Measurements from ENCODE around the gene SDK1. TPM values are rescaled to one million over a fixed set of nuclear protein-coding genes. Genes with fewer than 3 reads are reported as not detected.

Gene SDK1
- total RNA-seq, 1 experiment from 2014 or later = 9.3 TPM

DNA sequence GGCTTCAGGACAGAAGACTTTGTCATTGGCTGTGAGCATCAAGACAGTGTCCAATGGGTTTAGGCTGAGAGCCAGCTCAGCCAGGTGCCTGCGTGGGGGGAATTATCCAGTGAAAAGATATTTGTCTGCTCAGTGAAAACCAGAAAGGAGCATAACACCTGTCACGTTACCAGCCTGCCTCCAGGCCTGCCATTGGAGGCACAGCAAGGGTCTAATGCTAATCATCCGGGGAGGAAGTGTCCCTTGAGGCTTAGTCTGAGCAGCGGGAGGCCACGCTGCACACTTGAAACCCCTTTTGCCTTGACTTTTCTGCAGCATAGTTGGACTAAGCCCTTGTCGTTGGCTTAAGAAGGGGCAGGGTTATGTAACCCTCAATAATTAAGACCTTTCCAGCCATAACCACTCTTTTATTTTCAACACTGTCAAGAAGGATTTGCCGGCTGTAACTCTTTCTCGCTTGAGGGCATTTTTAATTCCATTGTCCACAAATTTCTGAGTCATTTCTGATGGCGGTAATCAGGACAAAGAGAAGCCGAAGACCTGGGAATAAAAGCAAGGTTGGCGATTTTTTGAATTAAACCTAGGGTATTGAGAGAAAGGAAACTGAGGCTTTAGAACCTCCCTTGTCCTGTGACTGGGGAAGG is 741.5 kb downstream of the SDK1 start:
- ChIA-PET POLR2A (no interaction called here), CTCF (interaction anchor here (1.0 kb wide), 1 partner anchor 21 kb away, joined by 3 read pairs; no protein-coding TSS in a partner anchor)
- Mint-ChIP-seq H3K4me3 (no peak overlapping the region), H3K36me3 (no peaks in the 10 kb centered on the region), H3K4me1 (peaks cover 70% of the 10 kb centered on the region), H3K27ac (peak overlapping the region; percentile 96), H3K9me3 (no peaks in the 10 kb centered on the region), H3K27me3 (ENCODE audit: low read depth) (no peaks in the 10 kb centered on the region)
- ATAC-seq (no peak), DNase-seq (ENCODE audit: low spot score) (peak; percentile 22)
- TF ChIP-seq ZNF423 (CRISPR knock-in tag; IDR thresholded peaks at IDR 0.05) (peak; percentile 59; the same call in 1 of the 2 replicates), GABPB1 (CRISPR knock-in tag; IDR thresholded peaks at IDR 0.05) (no peak), JUN (CRISPR knock-in tag; IDR thresholded peaks at IDR 0.05) (no peak), FOXK1 (CRISPR knock-in tag; IDR thresholded peaks at IDR 0.05) (no peak)
- TF ChIP-seq, protein P1, sequence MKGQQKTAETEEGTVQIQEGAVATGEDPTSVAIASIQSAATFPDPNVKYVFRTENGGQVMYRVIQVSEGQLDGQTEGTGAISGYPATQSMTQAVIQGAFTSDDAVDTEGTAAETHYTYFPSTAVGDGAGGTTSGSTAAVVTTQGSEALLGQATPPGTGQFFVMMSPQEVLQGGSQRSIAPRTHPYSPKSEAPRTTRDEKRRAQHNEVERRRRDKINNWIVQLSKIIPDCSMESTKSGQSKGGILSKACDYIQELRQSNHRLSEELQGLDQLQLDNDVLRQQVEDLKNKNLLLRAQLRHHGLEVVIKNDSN (CRISPR knock-in tag; IDR thresholded peaks at IDR 0.05) = no peak

DNA sequence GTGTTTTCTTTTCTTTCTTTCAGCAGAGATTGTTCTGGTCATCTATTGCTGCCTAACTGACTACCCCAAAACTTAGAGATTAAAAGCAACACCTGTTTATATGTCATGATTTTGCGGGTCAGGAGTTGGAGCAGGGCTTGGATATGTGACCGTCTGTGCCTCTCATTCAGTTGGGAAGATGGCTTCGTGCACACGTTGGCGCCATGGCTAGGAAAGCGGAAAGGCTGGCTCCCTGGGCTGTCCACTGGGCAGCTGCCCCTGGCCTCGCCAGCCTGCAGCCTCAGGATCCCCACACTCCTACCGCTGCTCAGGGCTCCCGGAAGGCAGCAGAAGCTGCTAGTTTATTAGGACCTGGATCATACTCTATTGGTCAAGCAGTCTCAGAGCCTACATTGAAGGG is 742.9 kb downstream of the SDK1 start:
- Mint-ChIP-seq H3K27ac (peak overlapping the region; percentile 43), H3K36me3 (no peaks in the 10 kb centered on the region), H3K4me1 (peaks cover 64% of the 10 kb centered on the region), H3K9me3 (no peaks in the 10 kb centered on the region), H3K4me3 (no peak overlapping the region), H3K27me3 (ENCODE audit: low read depth) (no peaks in the 10 kb centered on the region)
- CTCF ChIA-PET = no interaction called here
- DNase-seq (ENCODE audit: low spot score) = no peak
- no peak for ATAC-seq
- POLR2A ChIA-PET = no interaction called here
- TF ChIP-seq FOXP1 (CRISPR knock-in tag; IDR thresholded peaks at IDR 0.05; ENCODE audit: borderline replicate concordance) (no peak), CDX4 (CRISPR knock-in tag; IDR thresholded peaks at IDR 0.05; ENCODE audit: borderline replicate concordance) (no peak), NR2C2 (CRISPR knock-in tag; IDR thresholded peaks at IDR 0.05) (no peak), JUN (CRISPR knock-in tag; IDR thresholded peaks at IDR 0.05) (no peak), GTF2I (CRISPR knock-in tag; conservative IDR thresholded peaks at IDR 0.05) (no peak), TEAD1 (CRISPR knock-in tag; IDR thresholded peaks at IDR 0.05) (no peak), NFYB (CRISPR knock-in tag; conservative IDR thresholded peaks at IDR 0.05; ENCODE audit: low read depth) (no peak), CBFB (CRISPR knock-in tag; IDR thresholded peaks at IDR 0.05; ENCODE audit: low read depth) (no peak), ESRRA (CRISPR knock-in tag; IDR thresholded peaks at IDR 0.05; ENCODE audit: borderline replicate concordance) (no peak), JAZF1 (CRISPR knock-in tag; IDR thresholded peaks at IDR 0.05) (no peak), PRRX2 (CRISPR knock-in tag; IDR thresholded peaks at IDR 0.05) (no peak), FOXK1 (CRISPR knock-in tag; IDR thresholded peaks at IDR 0.05) (no peak), ZNF219 (CRISPR knock-in tag; IDR thresholded peaks at IDR 0.05; ENCODE audit: borderline replicate concordance) (no peak), KAT7 (CRISPR knock-in tag; IDR thresholded peaks at IDR 0.05; ENCODE audit: borderline replicate concordance) (no peak), ATF1 (CRISPR knock-in tag; IDR thresholded peaks at IDR 0.05) (no peak), ERG (CRISPR knock-in tag; IDR thresholded peaks at IDR 0.05) (no peak)
- TF ChIP-seq, protein P2, sequence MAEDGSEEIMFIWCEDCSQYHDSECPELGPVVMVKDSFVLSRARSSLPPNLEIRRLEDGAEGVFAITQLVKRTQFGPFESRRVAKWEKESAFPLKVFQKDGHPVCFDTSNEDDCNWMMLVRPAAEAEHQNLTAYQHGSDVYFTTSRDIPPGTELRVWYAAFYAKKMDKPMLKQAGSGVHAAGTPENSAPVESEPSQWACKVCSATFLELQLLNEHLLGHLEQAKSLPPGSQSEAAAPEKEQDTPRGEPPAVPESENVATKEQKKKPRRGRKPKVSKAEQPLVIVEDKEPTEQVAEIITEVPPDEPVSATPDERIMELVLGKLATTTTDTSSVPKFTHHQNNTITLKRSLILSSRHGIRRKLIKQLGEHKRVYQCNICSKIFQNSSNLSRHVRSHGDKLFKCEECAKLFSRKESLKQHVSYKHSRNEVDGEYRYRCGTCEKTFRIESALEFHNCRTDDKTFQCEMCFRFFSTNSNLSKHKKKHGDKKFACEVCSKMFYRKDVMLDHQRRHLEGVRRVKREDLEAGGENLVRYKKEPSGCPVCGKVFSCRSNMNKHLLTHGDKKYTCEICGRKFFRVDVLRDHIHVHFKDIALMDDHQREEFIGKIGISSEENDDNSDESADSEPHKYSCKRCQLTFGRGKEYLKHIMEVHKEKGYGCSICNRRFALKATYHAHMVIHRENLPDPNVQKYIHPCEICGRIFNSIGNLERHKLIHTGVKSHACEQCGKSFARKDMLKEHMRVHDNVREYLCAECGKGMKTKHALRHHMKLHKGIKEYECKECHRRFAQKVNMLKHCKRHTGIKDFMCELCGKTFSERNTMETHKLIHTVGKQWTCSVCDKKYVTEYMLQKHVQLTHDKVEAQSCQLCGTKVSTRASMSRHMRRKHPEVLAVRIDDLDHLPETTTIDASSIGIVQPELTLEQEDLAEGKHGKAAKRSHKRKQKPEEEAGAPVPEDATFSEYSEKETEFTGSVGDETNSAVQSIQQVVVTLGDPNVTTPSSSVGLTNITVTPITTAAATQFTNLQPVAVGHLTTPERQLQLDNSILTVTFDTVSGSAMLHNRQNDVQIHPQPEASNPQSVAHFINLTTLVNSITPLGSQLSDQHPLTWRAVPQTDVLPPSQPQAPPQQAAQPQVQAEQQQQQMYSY (CRISPR knock-in tag; IDR thresholded peaks at IDR 0.05) = no peak
- TF ChIP-seq, protein P3, sequence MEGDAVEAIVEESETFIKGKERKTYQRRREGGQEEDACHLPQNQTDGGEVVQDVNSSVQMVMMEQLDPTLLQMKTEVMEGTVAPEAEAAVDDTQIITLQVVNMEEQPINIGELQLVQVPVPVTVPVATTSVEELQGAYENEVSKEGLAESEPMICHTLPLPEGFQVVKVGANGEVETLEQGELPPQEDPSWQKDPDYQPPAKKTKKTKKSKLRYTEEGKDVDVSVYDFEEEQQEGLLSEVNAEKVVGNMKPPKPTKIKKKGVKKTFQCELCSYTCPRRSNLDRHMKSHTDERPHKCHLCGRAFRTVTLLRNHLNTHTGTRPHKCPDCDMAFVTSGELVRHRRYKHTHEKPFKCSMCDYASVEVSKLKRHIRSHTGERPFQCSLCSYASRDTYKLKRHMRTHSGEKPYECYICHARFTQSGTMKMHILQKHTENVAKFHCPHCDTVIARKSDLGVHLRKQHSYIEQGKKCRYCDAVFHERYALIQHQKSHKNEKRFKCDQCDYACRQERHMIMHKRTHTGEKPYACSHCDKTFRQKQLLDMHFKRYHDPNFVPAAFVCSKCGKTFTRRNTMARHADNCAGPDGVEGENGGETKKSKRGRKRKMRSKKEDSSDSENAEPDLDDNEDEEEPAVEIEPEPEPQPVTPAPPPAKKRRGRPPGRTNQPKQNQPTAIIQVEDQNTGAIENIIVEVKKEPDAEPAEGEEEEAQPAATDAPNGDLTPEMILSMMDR (IDR thresholded peaks at IDR 0.05) = no peak

All from WTC11 (cell line).